KBM-7 (cell line): Measurements from ENCODE around the gene NDST3.

Source experiments
- DNase-seq: peaks from one replicate; pipeline ENCODE4 v3.0.0-alpha.2; 2015
- in situ Hi-C: fragments of 300-500 bp; cut with MboI; formaldehyde crosslinking; loops from 2 replicates; pipeline ENCODE4 v1.14.3; 2020; ENCODE audit warnings: low sequenced_read_pairs, low pct_unique_long_range_greater_than_20kb, mixed read lengths

NDST3 gene

DNA sequence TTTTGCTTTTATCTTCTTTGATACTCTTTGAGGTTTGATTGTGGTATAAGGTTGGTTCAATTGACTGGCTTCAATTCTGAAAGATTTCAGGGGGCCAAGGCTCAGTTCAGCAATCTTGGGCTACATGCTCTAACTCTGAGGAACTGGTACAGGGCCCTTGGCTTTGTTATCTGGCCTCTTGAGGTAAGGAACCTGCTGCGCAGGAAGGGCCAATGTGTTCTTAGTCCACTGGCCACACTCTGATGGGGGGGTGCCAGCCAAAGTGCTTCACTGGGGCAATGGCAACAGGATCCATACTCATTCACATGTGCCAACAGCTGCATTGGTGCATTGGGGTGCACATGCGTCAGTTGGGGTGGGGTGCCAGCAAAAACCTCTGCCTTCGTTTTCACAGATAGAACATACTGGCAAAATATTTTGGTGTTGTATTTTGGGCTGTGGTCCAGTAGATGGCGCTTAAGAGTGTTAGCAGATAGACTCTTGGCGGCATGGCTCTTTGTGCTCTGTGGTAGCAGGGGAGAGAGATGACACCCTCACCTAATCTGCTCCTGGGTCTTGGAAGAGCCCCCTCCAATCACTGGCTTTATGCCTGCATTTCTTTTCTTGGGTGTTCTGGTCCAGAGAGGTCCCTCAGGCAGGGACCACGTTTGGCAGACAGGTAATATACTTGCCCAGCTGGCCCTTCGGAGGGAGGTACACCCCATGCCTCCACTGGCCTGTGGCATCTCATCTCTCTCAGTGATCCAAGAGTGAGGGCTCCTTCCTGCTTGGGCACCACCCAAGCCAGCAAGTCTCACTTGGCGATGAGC is 42.9 kb downstream of the NDST3 start:
- peak; percentile 65 for DNase-seq
- in situ Hi-C loops, result no loop called here

DNA sequence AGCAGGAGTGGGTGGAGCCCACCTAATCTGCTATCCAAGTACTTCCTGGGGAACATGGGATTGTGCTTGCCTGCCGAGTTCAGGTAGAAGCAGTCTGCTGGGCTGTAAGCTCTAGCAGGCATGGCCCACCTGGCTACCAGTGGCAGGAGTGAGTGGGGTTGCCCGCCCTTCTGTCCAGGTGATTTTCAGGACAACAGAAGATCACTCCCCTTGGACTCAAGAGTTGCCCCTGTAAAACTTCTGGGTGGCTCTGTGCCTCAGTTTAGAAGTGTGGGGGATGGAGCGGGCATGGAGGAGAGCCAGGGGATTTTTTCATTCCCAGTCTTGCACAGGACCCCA is 43.5 kb downstream of the NDST3 start:
- in situ Hi-C loops, result no loop called here
- DNase-seq, result no peak

DNA sequence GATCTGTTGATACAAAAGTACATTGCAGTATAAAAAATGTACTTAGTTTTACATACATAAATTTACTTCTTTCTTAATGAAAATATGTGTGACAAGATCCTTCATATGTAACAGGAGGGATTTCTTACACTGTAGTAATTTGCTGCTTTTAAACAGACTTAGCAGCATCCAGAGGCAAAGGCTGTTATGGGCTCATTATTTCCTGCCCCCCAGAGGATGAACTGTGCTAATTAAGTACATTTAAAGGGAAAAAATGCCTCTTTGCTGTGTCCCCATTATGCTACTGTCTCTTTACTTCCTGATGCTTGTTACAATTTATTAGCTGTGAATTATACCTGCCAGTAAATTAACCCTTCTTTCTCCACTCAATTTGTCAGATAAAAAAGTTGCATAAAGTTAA is 47.1 kb downstream of the NDST3 start:
- in situ Hi-C loops, result no loop called here

DNA sequence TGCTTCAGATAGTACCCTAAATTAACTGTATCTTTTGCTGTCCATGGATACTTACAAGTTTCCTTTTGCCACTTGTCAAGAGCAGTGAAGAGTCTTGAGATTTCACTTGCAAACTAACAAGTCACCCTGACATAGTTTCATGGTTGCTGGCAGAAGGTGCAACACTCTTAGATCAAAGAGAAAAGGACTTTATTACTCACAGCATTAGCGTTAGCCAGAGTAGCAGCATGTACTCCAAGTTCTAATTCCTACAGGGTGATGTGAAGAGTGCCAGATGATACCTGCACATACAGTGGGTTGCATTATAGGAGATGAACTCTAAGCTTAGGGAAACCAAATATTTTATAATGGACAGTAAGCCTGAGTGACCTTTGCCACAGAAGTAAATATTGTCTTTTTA is 47.9 kb downstream of the NDST3 start:
- DNase-seq, result no peak
- in situ Hi-C loops, result no loop called here

More for the DNA sequence above, 47.1 kb downstream of the NDST3 start:
- no peak for DNase-seq

DNA sequence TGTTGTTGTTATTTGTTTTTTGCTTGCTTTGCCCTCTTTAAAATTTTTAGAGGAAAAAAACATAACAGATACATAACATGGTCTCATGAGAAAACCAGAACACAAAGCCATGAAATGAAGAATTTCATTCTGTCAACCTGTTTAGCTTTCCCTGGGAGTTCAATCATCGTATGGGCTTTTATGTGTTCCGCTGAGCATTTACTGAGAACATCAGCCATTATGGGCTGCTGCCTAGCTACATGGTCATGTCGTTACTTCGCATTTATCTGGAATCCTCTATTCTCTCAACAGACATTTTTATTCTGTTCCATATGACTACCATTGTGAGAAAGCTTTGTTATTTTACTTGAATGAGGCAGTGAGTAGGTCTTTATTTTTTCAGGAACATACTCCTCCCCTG is 51.4 kb downstream of the NDST3 start:
- no peak for DNase-seq
- in situ Hi-C loops, result no loop called here

DNA sequence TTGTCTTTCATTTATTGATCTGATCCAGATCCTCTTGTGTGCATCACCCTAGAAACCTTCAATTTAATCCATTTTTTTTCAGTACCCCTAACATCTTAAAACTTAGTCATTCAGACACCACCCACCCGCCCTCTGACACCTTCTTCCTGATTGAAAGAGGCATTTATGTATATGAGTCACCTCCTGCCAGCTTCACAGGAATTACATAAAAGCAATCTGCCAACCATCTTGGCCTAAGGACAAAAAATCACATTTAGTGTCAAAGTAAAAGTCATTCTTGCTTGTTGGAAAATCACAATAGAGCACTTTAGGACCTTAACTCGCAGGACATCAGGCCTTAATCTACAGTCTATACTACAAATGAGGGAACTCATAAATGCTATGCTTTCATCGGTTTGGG is 52.1 kb downstream of the NDST3 start:
- peak; percentile 19 for DNase-seq
- in situ Hi-C loops, result no loop called here

DNA sequence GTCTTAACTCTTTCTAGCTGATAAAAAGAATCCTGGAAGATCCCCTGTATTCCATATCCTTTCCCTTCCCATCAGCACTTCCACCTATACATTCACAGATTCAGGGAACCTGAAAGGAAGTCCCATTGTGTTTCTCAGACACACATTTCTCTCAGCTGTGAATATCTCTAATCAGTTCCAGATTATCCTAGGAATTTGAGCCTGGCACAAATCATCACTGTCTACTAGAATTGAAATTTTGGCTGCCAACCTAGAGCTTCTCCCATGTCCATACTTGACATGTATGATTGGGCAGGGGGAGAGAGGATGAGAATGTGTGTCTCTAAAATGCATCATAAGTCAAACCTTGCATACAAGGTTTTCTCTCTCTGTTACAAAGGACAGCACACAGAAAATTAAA is 53.1 kb downstream of the NDST3 start:
- DNase-seq, result no peak
- in situ Hi-C loops, result no loop called here

DNA sequence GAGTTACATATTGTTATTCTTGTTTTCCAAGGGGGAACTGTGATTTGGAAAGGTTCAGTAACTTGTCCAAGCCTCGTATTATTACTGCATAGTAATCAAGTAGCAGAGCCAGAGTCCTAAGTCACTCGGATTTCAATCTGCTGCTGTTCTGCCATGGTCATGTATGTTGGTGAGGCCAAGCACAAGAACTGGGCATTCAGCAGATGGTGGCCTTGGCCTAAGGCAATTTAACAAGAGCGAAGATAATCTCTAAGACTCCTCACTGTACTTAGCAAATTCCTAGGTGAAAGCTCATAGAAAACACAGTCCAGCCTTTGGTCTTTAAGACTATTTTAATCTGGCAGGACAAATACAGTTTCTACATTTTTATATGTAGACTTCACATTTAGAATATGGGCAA is 64.8 kb downstream of the NDST3 start:
- in situ Hi-C loops, result no loop called here
- DNase-seq, result no peak

DNA sequence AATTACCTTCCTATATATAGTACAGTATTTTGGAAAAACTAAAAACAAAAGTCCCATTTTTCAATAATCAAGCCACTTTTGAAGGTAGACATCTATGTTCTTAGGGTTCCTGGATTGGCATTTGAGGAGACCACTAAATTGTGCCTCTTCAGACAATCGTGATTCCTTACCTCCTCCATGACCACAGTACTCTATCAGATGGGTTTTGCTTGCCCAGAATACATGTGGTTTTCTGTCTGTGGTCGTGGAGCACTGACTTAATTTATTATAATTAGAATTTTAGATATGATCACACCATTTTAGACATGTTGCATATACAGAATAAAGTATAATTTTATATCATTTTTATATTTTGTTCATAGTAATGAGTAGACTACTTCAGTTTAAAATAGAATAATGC is 67.9 kb downstream of the NDST3 start:
- DNase-seq, result no peak
- in situ Hi-C loops, result no loop called here

DNA sequence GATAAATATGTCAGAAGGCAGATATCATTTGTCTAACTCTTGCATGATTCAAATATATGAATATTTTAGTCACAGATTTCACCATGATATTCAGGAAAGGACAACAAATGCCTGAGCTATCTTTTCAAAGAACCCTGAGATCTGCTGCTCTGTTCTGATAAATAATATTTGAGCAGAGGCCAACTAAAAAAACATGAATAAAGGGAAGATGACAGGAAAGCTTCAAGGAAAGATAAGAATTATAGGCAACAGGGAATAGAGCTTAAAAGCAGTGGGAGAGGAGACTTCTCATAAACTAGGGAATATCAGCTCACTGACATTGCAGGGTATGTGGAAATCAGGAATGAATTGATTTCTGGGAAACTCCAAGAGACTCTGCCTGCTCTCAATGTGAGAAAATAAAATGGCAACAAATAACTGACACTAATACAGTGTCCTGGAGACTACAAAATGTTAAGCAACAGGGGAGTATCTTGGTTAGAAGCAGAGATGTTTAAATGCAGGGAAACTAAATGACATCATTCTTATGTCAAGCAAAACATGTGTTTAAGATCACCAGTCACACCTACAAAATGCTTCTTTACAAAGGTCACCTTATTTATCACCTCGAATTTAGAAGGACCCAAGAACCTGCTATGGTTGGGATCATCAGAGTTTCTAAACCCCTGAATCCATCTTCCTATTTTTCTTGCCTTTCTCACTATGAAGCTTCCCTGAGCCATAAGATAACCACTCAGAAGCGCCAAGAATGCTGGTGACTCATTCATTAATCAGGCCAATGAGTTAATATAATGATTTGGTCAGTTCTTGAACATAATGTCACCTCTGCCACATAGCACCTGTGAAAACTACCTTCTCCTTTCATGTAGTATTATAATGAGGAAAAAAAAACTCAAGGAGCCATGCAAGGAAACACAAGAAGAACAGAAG is 78.1 kb downstream of the NDST3 start:
- in situ Hi-C loops, result no loop called here

DNA sequence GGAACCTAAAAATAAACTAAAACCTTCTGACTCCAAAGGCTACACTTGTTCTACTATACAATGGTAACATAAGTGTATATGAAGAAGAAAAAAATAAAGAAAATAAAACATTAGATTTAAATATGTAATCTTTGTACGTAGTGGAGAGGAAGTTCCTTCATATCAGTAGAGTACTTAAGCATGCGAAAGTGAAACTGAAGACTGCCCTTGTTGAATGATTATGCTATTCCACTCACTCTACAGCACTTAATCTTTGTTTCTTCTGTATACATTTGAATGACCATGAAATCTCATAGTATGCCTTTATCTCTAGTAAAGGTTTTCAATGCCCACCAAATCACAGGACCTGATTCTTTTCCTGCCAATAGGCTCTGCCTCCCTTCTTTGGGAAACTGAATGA is 78.9 kb downstream of the NDST3 start:
- peak; percentile 14 for DNase-seq
- in situ Hi-C loops, result no loop called here

More for the DNA sequence above, 78.1 kb downstream of the NDST3 start:
- no peak for DNase-seq

DNA sequence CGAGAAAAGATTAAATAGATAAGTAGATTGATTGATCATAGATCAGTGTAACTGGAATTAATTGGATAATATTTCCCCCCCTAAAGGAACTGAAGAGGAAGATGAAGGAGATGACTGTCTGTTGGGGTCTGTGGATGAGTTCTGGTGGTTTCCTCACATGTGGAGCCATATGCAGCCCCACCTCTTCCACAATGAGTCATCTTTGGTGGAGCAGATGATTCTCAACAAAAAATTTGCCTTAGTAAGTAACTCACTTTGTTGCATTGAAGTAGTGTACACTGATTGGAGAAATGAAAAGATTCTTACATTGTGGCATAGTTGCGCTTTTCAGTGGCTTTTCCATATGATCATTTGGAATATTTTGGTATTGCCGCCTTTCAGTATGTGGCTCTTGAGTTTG is 80.4 kb downstream of the NDST3 start:
- in situ Hi-C loops, result no loop called here
- DNase-seq, result no peak

DNA sequence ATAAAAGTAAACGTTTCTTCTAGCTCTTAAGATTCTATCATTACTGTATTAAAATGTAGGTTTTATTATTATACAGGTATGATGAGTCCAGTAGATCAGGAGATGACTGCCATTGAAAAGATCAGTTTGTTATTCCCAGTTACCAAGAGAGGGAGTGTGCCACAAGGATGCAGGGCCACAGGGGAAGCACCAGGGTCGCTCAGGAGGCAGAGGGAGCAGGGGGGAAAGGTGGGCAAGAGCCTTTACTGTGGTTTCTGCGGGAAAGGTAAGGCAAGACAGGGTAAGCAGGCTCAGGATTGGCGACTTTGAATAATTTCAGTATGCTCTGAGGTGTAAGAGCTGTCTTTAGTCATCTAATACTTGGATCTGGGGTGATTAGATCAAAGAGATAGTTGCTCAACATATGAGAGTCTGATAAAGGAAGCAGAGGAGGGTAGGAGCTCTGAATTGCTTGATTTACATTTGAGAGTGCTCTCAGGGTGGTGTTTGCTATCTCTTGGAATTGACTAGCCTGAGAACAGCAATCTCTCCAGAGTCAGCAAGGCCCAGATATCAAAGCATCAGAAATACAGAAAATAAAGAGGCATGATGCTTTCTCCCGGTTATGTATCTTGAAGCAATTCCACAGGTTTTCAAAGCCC is 86.0 kb downstream of the NDST3 start:
- in situ Hi-C loops, result no loop called here
- no peak for DNase-seq

DNA sequence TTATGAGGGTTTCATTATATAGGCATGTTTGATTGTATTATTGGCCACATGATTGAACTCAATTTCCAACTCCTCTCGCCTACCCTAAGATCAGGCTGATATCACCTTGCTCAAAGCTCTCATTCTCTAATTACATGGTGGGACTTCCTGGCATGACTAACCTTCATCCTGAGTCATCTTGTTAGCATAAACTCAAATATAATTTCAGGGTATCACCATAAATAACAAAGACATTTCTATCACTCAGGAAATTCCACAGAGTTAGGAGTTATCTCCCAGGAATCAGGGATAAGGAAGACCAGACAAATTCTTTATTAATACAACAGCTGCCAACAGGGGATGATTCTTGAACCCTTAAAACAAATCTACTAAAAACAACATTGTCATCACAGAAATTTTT is 90.7 kb downstream of the NDST3 start:
- DNase-seq, result no peak
- in situ Hi-C loops, result no loop called here

DNA sequence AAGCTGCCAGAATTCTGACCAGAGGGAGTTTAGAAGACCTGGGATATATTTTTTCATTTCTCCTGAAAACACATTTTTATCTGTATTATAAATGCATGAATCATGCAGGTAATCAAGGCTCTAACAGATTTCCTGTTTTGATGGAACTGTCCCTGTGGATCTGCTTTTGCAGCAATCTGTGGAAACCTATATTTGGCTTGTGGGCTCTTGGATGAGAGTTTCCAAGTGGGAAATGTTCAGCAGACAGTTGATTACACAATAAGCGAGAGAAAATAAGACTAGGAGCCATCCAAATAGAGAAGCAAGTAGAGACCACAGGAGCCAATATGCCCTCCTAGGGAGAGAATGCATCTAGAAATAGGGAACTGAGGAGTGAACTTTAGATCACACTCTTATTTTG is 105.0 kb downstream of the NDST3 start:
- DNase-seq, result peak; percentile 84
- in situ Hi-C loops, result no loop called here

DNA sequence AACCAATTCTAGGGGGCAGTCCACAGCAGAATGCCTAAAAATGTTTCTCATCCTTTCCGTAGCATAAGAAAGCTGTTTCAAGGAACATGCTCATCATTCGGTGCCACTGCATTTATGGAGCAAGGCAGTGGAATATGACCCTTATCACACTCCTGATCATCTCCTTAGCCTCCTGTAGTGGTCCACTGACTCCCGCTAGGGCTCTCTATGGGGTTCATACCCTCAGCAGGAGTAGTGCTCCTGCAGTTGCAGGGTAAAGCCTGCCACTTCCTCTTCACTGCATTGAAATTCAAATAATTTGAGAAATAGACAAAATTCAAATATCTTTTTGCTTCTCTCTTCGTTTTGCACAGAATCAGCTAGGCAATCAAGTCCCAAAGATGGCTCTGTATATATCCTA is 107.0 kb downstream of the NDST3 start:
- no peak for DNase-seq
- in situ Hi-C loops, result no loop called here

DNA sequence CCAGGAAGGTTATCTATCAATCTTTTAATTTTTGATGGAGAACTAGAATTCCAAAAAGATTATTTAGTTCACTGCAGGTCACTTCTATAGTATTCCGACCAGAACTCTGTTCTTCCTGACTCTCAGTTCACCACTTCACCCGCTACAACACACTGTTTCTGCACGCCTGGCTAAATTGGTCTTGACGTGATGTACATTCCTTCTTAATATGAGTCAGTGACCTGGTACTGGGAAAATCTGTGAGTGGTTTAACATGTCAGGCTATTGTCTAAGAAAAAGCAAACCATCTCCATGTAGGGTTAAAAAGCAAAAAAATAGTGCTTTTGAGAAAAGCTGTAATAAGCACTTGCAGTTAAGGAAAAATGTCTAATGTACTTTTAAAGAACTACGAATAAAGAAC is 120.4 kb downstream of the NDST3 start:
- DNase-seq, result no peak
- in situ Hi-C loops, result no loop called here

DNA sequence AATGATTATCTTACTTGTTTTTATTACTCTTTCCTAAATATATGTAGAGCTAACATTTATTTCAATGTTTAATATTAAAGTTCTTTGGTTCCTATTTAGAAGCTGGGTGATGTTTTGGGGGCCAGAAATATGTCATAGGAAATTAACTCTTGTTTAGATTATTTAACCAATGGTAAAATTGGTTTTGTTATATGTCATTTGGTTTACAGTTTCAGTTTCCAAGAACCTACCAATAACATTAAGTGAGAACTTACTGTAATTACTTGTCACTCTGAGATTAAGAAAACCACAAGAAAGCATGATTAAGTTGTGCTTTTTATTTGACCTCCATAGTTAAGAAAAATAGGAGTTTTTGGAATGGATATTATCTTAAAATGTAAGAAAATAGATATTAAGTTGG is 121.2 kb downstream of the NDST3 start:
- no peak for DNase-seq
- in situ Hi-C loops, result no loop called here

DNA sequence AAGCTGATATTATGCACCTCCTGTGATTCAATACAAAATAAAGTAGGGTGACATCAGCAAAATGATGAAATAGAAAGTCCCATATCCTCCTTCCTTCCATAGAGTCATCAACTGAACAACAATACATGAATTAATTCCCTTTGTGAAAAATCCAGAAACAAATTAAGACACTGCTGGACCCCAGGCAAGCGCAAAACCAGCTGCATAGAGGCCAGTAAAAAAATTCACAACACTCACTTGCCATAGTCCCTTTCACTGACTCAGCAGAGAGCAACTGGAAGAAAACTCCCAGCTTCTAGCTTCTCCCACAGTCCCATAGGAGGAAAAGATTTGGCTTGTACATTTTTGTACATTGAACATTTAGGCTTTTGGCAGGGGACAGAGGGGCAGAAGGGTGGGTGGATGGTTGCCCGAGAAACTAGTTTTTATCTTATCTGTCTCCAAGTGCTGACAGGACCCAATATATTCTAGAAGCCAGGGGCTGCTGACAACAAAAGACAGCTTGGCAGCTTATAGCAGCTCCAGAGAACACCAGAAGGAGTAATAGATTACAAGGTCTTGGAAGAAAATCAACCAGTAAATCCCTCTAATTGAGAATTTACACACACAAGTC is 124.6 kb downstream of the NDST3 start:
- in situ Hi-C loops, result no loop called here
- no peak for DNase-seq

DNA sequence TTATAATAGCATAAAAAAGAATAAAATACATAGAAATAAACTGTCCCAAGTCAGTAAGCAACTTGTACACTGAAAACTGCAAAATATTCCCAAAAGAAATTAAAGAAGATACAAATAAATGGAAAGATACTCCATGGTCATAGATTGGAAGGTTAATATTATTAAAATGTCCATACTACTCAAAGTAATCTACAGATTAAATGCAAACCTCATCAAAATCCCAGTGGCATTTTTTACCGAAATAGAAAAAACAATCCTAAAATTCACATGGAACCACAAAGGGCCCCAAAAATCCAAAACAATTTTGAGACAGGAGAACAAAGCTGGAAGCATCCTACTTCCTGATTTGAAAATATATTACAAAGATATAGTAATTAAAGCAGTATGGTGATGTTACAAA is 133.0 kb downstream of the NDST3 start:
- DNase-seq, result no peak
- in situ Hi-C loops, result no loop called here
